Liver (tissue), 9 donors: Measurements from ENCODE around the gene INTS6. TPM values are rescaled to one million over a fixed set of nuclear protein-coding genes. Genes with fewer than 3 reads are reported as not detected.

Source experiments
- DNase-seq: peaks from one replicate; pipeline ENCODE4 v3.0.0-alpha.2; 2017; ENCODE audit warnings: low spot score
- H3K27ac ChIP-seq, 2 donors: one replicate each; pipeline ENCODE4 v1.7.0; 2013; ENCODE audit warnings: inconsistent platforms in 2 of 2, low read length in 2 of 2, control low read depth in 1 of 2, low read depth in 1 of 2, mild to moderate bottlenecking in 1 of 2
- H3K27me3 ChIP-seq, 4 donors: one replicate each; pipeline versions ENCODE4 v1.6.1 to v1.7.0; 2013; ENCODE audit warnings: low read length in 3 of 4, inconsistent platforms in 1 of 4, mild to moderate bottlenecking in 1 of 4, moderate library complexity in 1 of 4; ENCODE audit not compliant: control insufficient read depth in 4 of 4, insufficient read depth in 4 of 4
- H3K36me3 ChIP-seq, 4 donors: one replicate each; pipeline versions ENCODE4 v1.6.1 to v1.7.0; 2013; ENCODE audit warnings: low read length in 3 of 4, mild to moderate bottlenecking in 3 of 4, low read depth in 1 of 4, moderate library complexity in 1 of 4; ENCODE audit not compliant: control insufficient read depth in 4 of 4, insufficient read depth in 3 of 4
- H3K4me1 ChIP-seq, 4 donors: one replicate each; pipeline versions ENCODE4 v1.6.1 to v1.7.0; 2013; ENCODE audit warnings: low read length in 3 of 4, mild to moderate bottlenecking in 3 of 4, moderate library complexity in 1 of 4; ENCODE audit not compliant: control insufficient read depth in 4 of 4, insufficient read depth in 4 of 4
- H3K4me3 ChIP-seq, 3 donors: one replicate each; pipeline versions ENCODE4 v1.6.1 to v1.7.0; 2013; ENCODE audit warnings: low read length in 3 of 3, control low read depth in 1 of 3, low read depth in 1 of 3, mild to moderate bottlenecking in 1 of 3
- H3K9ac ChIP-seq, 2 donors: one replicate each; pipeline ENCODE4 v1.7.0; 2013; ENCODE audit warnings: low read length in 2 of 2, mild to moderate bottlenecking in 2 of 2, moderate library complexity in 2 of 2, control low read depth in 1 of 2, low read depth in 1 of 2
- H3K9me3 ChIP-seq, 4 donors: one replicate each; pipeline versions ENCODE4 v1.6.1 to v1.7.0; 2013; ENCODE audit warnings: low read length in 3 of 4; ENCODE audit not compliant: control insufficient read depth in 4 of 4
- ATF3 ChIP-seq: IDR thresholded peaks from 2 replicates; pipeline ENCODE4 v1.6.1; 2016; ENCODE audit warnings: antibody characterized with exemption
- CTCF ChIP-seq: fragments of 150-350 bp; IDR thresholded peaks from 2 replicates; pipeline ENCODE4 v1.5.1; 2017; ENCODE audit warnings: improper control_type of control experiment, low read depth, low read length; ENCODE audit not compliant: missing input control
- EGR1 ChIP-seq, 2 donors: IDR thresholded peaks; 2 replicates each; pipeline ENCODE4 v1.6.1; 2016 to 2018; ENCODE audit warnings: antibody characterized with exemption in 2 of 2, low read depth in 2 of 2
- FOXA1 ChIP-seq: IDR thresholded peaks from 2 replicates; pipeline ENCODE4 v1.6.1; 2016; ENCODE audit warnings: antibody characterized with exemption
- FOXA2 ChIP-seq: IDR thresholded peaks from 2 replicates; pipeline ENCODE4 v1.6.1; 2016; ENCODE audit warnings: antibody characterized with exemption
- GABPA ChIP-seq, 2 donors: IDR thresholded peaks in 1 of 2; conservative IDR thresholded peaks in 1 of 2; 2 replicates each; pipeline ENCODE4 v1.6.1; 2016; ENCODE audit warnings: antibody characterized with exemption in 2 of 2, mild to moderate bottlenecking in 1 of 2, moderate library complexity in 1 of 2
- HNF4A ChIP-seq, 2 donors: conservative IDR thresholded peaks; 2 replicates each; pipeline ENCODE4 v1.6.1; 2016; ENCODE audit warnings: antibody characterized with exemption in 2 of 2, mild to moderate bottlenecking in 2 of 2
- HNF4G ChIP-seq: IDR thresholded peaks from 2 replicates; pipeline ENCODE4 v1.6.1; 2016; ENCODE audit warnings: antibody characterized with exemption
- JUND ChIP-seq, 2 donors: IDR thresholded peaks; 2 replicates each; pipeline ENCODE4 v1.6.1; 2016; ENCODE audit warnings: antibody characterized with exemption in 2 of 2
- MAX ChIP-seq: IDR thresholded peaks from 2 replicates; pipeline ENCODE4 v1.6.1; 2016; ENCODE audit warnings: antibody characterized with exemption
- NR2F2 ChIP-seq: IDR thresholded peaks from 2 replicates; pipeline ENCODE4 v1.6.1; 2016; ENCODE audit warnings: antibody characterized with exemption
- RAD21 ChIP-seq, 2 donors: IDR thresholded peaks; 2 replicates each; pipeline ENCODE4 v1.6.1; 2016; ENCODE audit warnings: antibody characterized with exemption in 2 of 2, mild to moderate bottlenecking in 2 of 2
- REST ChIP-seq: IDR thresholded peaks from 2 replicates; pipeline ENCODE4 v1.6.1; 2016; ENCODE audit warnings: antibody characterized with exemption, mild to moderate bottlenecking
- RXRA ChIP-seq, 2 donors: IDR thresholded peaks; 2 replicates each; pipeline ENCODE4 v1.6.1; 2017 to 2018; ENCODE audit warnings: antibody characterized with exemption in 2 of 2, mild to moderate bottlenecking in 1 of 2
- SP1 ChIP-seq: IDR thresholded peaks from 2 replicates; pipeline ENCODE4 v1.6.1; 2018; ENCODE audit warnings: antibody characterized with exemption, mild to moderate bottlenecking
- TAF1 ChIP-seq: conservative IDR thresholded peaks from 2 replicates; pipeline ENCODE4 v1.6.1; 2016; ENCODE audit warnings: antibody characterized with exemption, mild to moderate bottlenecking
- YY1 ChIP-seq: IDR thresholded peaks from 2 replicates; pipeline ENCODE4 v1.6.1; 2016; ENCODE audit warnings: antibody characterized with exemption, mild to moderate bottlenecking
- polyA plus RNA-seq, 2 donors: library from polyadenylated mRNA; stranded (reverse) in 1 of 2; unstranded in 1 of 2; fragments of 200-250 nt in 1 of 2; fragments of >200 nt in 1 of 2; fragmentation: Nextera tagmentation in 1 of 2; extraction: Ambion mirVana in 1 of 2; gene quantifications; one replicate each; pipeline versions ENCODE4 v1.2.1 to v1.2.3, GENCODE V29; 2013 to 2015
- total RNA-seq, 2 donors: library from RNA; depleted of rRNA; stranded (reverse); fragments of >200 nt; gene quantifications; one replicate each; pipeline ENCODE4 v1.2.3, GENCODE V29; 2014
- TF ChIP-seq, protein P1 (sequence below): IDR thresholded peaks from 2 replicates; pipeline ENCODE4 v1.6.1; 2016; ENCODE audit warnings: antibody characterized with exemption
- donor health status: healthy.
- donor health status: healthy.
- donor health status: healthy.
- donor health status: healthy.
- donor health status: healthy.

INTS6 gene
- total and polyA plus RNA-seq, 4 donors, result 11.4 to 61.4 (median 18.8) TPM

DNA sequence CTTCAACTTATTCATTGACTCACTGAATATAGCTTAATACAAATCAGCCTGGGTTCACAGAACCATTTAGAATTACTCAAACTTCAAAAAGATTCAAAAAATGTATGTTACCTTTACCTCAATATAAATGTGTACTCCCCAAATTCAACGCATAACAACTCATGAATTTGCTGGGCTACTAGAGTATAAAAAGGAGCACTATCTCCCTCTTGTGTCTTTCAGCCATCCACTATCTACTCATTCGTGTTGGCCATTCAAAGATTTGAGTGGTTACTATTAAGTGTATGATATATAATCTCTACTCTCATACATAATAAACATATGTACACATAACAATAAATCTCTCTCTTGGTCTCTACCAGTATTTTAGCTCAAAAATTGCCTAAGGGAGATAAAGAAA lies 20.3 kb downstream of the INTS6 start (continued):
- TF ChIP-seq EGR1 (IDR thresholded peaks at IDR 0.05; ENCODE audit: low read depth in 2 of 2) (no peak), HNF4A (conservative IDR thresholded peaks at IDR 0.05) (no peak), TAF1 (no peak), HNF4G (no peak), SP1 (no peak), FOXA2 (no peak), RAD21 (IDR thresholded peaks at IDR 0.05) (no peak)
- TF ChIP-seq, protein P1, sequence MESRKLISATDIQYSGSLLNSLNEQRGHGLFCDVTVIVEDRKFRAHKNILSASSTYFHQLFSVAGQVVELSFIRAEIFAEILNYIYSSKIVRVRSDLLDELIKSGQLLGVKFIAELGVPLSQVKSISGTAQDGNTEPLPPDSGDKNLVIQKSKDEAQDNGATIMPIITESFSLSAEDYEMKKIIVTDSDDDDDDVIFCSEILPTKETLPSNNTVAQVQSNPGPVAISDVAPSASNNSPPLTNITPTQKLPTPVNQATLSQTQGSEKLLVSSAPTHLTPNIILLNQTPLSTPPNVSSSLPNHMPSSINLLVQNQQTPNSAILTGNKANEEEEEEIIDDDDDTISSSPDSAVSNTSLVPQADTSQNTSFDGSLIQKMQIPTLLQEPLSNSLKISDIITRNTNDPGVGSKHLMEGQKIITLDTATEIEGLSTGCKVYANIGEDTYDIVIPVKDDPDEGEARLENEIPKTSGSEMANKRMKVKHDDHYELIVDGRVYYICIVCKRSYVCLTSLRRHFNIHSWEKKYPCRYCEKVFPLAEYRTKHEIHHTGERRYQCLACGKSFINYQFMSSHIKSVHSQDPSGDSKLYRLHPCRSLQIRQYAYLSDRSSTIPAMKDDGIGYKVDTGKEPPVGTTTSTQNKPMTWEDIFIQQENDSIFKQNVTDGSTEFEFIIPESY, result no peak

DNA sequence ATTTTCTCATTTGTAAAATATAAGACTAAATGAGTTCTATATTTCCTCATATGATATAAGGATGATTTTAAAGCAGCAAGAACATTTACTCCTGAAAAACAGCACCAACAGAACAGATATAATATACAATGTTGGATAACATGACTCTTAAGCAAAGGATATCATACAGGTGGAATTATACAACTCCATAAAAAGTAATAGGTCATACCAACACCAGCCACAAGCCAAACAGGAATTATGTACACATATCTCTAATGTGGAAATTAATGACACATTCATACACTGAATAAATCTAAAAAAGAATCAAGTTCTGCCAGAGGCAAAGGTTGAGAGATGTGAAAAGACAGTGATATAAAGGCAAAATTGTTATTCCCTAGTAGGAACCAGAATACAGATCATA lies 25.9 kb downstream of the INTS6 start:
- no peak for DNase-seq
- no peak overlapping the region for H3K27ac ChIP-seq
- no peak overlapping the region for H3K4me3 ChIP-seq
- H3K4me1 ChIP-seq, result peaks cover 4 to 24% (median 8%) of the 10 kb centered on the region in 4 donors
- no peaks in the 10 kb centered on the region for H3K27me3 ChIP-seq
- H3K9me3 ChIP-seq, result no peaks in the 10 kb centered on the region
- no peak overlapping the region for H3K9ac ChIP-seq
- peaks cover 0 to 18% (median 3%) of the 10 kb centered on the region in 4 donors for H3K36me3 ChIP-seq
- no peak for TF ChIP-seq HNF4G
- TF ChIP-seq MAX, result no peak
- no peak for TF ChIP-seq FOXA2
- TF ChIP-seq CTCF, result no peak
- TF ChIP-seq SP1, result no peak
- no peak for TF ChIP-seq EGR1 (IDR thresholded peaks at IDR 0.05; ENCODE audit: low read depth in 2 of 2)
- no peak for TF ChIP-seq ATF3
- no peak for TF ChIP-seq REST
- TF ChIP-seq YY1, result no peak
- TF ChIP-seq, protein P1, result no peak
- TF ChIP-seq FOXA1, result no peak
- no peak for TF ChIP-seq TAF1
- TF ChIP-seq RAD21 (IDR thresholded peaks at IDR 0.05), result no peak
- no peak for TF ChIP-seq GABPA (IDR thresholded peaks at IDR 0.05 in 1 of 2, conservative IDR thresholded peaks at IDR 0.05 in 1 of 2)
- TF ChIP-seq RXRA (IDR thresholded peaks at IDR 0.05), result no peak
- no peak for TF ChIP-seq NR2F2
- TF ChIP-seq JUND (IDR thresholded peaks at IDR 0.05), result no peak
